T-helper 2 cell treated with Interferon-gamma antibody and Interleukin-4, amounts not matched to agents 100 ng/mL and 5 ng/mL, for 36 hours (primary cell): ENCODE measurements around the gene CDA. TPM values are rescaled to one million over a fixed set of nuclear protein-coding genes. Genes with fewer than 3 reads are reported as not detected.
"Not testable (repeated sequence)": the region's sequence is repeated elsewhere in the genome, so short reads cannot be mapped to it uniquely, and the experiment has no call there.

Experiments
- intact Hi-C: fragments of 100-400 bp; cut with micrococcal nuclease; formaldehyde crosslinking; loops from one replicate; pipeline ENCODE4 v1.15.1; 2023
- total RNA-seq: library from RNA; stranded (reverse); gene quantifications from 2 replicates; pipeline ENCODE4 v1.2.3, GENCODE V29; 2022

CDA gene
- total RNA-seq, 1 donor from 2014 or later: not detected

- intact Hi-C loops: no loop called here
Measured at GRCh38 chr1:20586953-20587660, 1.8 kb upstream of the CDA start.

GRCh38 chr1:20587661-20588053 is 1.2 kb upstream of the CDA start:
- intact Hi-C loops: no loop called here

- intact Hi-C loops: no loop called here
Measured at GRCh38 chr1:20589331-20590278, 708 bp downstream of the CDA start.

- intact Hi-C loops: no loop called here
Measured at GRCh38 chr1:20590306-20590777, 1.4 kb downstream of the CDA start.

GRCh38 chr1:20593756-20594155 is 4.9 kb downstream of the CDA start:
- intact Hi-C loops: no loop called here

- intact Hi-C loops: no loop called here
Measured at GRCh38 chr1:20594746-20595145, 5.8 kb downstream of the CDA start.

GRCh38 chr1:20596106-20596505 is 7.2 kb downstream of the CDA start:
- intact Hi-C loops: no loop called here

- intact Hi-C loops: no loop called here
Measured at GRCh38 chr1:20597650-20598049, 8.8 kb downstream of the CDA start.

GRCh38 chr1:20600156-20600555 is 11.3 kb downstream of the CDA start:
- intact Hi-C loops: no loop called here

GRCh38 chr1:20601129-20601825 is 12.4 kb downstream of the CDA start:
- intact Hi-C loops: no loop called here

GRCh38 chr1:20602851-20603450 is 14.1 kb downstream of the CDA start:
- intact Hi-C loops: no loop called here

- intact Hi-C loops: no loop called here
Measured at GRCh38 chr1:20603504-20604464, 14.9 kb downstream of the CDA start.

- intact Hi-C loops: no loop called here
Measured at GRCh38 chr1:20604678-20605077, 15.8 kb downstream of the CDA start.

- intact Hi-C loops: not testable (repeated sequence)
Measured at GRCh38 chr1:20606801-20607570, 18.1 kb downstream of the CDA start.

GRCh38 chr1:20609541-20609940 is 20.6 kb downstream of the CDA start:
- intact Hi-C loops: no loop called here

- intact Hi-C loops: no loop called here
Measured at GRCh38 chr1:20610970-20611369, 22.1 kb downstream of the CDA start.

- intact Hi-C loops: no loop called here
Measured at GRCh38 chr1:20611652-20612051, 22.8 kb downstream of the CDA start.

GRCh38 chr1:20612221-20612746 is 23.4 kb downstream of the CDA start:
- intact Hi-C loops: no loop called here

- intact Hi-C loops: no loop called here
Measured at GRCh38 chr1:20614131-20614579, 25.3 kb downstream of the CDA start.
